GM19328 (cell line): ENCODE measurements around the gene SLC35D3.
"Not testable (repeated sequence)": the region's sequence is repeated elsewhere in the genome, so short reads cannot be mapped to it uniquely, and the experiment has no call there.

Experiments
- ATAC-seq: cut with Tn5 transposase; IDR thresholded peaks from one replicate; pipeline ENCODE4 v1.9.1; 2021; ENCODE audit warnings: mild to moderate bottlenecking, moderate library complexity; ENCODE audit not compliant: unreplicated experiment

SLC35D3 gene

GRCh38 chr6:136923116-136923953, 1.2 kb downstream of the SLC35D3 start:
- ATAC-seq: no peak

- ATAC-seq: no peak
Measured at GRCh38 chr6:136923954-136924673, 2.0 kb downstream of the SLC35D3 start.

DNA sequence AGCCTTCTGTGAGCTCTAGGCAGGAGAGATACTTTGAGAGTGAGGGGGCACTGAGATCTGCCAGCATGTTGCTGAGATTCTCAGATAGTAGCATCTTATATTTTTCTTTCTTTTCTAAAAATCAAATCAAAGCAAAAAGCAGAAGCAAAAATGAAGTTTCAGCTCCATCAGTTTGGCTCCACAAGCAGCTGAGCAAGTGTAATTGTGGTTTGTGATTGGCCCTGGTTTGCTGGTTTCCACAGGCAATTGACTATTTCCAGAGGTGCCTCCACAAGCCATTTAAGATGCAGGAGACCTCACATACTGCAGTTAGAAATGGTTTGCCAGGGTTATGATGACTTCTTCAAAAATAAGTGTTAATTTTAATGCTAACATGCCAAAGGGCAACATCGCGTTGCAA, 4.3 kb downstream of the SLC35D3 start:
- no peak for ATAC-seq

GRCh38 chr6:136927292-136927691, 5.2 kb downstream of the SLC35D3 start:
- no peak for ATAC-seq

DNA sequence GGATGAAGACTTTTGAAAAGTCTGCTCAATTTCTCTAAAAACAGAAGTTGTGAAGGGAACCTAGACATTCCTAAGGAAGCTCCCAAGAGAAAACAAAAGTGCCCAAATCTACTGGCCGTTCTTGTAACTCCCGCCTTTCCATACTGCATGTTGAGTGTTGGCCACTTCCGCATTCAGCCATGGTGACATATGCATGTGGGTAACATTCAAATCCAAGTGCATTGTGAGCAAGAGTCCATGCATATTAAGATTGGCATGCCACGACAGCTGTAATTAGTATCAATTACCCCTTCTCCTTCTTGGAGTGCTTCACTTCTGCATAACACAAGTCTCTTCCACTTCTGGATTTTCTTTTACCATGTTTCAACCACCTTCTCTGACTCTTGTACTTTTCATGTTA, 8.4 kb downstream of the SLC35D3 start:
- no peak for ATAC-seq

DNA sequence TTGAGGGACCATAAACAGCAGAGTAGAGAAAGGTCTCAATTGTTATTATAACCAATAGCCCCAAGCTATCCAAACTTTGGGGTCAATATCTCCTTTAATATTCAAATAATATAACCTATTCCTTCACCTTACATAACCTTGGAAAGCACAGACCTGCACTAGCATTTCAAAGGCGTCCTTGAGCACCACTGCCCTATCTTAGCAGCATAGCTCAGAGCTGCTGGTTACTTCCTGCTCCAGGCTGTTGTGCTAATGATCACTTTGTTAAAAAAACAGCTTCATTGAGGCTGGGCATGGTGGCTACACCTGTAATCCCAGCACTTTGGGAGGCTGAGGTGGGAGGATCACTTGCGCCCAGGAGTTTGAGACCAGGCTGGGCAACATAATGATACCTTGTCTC, 10.5 kb downstream of the SLC35D3 start:
- no peak for ATAC-seq

GRCh38 chr6:136945072-136945471, 23.0 kb downstream of the SLC35D3 start:
- ATAC-seq: no peak

- ATAC-seq: no peak
Measured at GRCh38 chr6:136945711-136946121, 23.6 kb downstream of the SLC35D3 start.

- ATAC-seq: no peak
Measured at GRCh38 chr6:136947037-136947436, 24.9 kb downstream of the SLC35D3 start.

DNA sequence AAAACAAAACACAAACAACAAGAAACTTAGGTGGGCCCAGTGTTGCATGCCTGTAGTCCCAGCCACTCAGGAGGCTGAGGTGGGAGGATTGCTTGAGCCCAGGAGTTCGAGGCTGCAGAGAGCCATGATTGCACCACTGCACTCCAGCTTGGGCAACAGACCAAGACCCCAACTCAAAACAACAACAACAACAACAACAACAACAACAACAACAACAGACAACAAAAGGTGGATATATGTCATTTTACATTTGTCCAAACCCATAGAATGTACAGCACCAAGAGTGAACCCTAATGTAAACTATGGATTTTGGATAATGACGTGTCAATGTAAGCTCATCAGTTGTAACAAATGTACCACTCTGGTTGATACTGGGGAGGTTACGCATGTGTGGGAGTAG, 27.9 kb downstream of the SLC35D3 start:
- not testable (repeated sequence) for ATAC-seq

DNA sequence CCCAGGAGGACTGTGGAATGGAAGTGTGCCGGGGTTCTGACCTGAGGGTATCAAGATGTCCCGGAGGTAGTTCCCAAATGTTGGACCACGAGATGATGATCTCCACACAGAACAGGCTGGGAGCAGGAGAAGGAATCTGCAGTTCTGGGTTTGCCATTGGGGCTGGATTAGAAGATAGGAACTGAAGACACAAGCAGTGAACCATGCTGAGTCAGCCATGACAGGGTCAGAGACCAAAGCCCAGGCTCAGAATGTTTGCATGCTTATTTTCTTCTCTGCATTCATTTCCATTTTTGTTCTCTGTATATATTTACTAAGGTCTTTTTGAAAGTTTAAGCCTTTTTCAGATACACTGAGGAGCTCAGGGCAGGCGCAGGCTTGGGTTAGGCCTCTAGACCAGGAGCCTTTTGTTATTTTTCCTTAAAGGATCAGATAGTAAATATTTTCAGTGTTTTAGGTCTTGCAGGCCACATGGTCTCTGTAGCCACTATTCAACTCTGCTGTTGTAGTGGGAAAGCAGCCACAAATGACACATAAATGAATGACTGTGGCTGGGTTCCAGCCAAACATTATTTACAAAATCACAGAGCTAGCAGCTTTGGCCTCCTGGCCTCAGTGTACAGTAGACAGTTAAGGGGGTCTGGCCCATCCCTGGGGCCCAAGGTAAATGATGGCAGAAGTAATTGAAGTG, 28.5 kb downstream of the SLC35D3 start:
- ATAC-seq: no peak

- no peak for ATAC-seq
Measured at GRCh38 chr6:136952714-136953260, 30.7 kb downstream of the SLC35D3 start.

DNA sequence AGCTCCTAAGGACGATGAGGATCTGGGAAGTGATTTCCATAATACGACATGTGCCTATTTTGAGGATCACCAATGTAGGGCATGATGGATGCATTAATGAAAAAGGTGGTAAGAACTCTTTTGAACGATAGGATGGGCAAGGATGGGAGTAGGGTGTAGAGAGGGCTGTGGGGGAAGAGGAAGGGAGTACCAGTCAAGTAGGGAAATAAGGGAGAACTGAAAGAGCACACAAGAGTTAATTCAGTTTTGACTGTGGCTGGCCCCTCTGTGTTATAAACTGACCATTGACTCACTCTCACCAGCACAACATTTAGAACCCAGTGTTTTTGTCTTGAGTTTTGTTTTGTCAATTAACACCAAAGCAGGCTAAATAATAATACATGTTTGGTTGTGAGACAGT, 33.0 kb downstream of the SLC35D3 start:
- no peak for ATAC-seq

GRCh38 chr6:136956590-136957544, 34.8 kb downstream of the SLC35D3 start:
- no peak for ATAC-seq

- no peak for ATAC-seq
Measured at GRCh38 chr6:136958168-136958567, 36.1 kb downstream of the SLC35D3 start.

DNA sequence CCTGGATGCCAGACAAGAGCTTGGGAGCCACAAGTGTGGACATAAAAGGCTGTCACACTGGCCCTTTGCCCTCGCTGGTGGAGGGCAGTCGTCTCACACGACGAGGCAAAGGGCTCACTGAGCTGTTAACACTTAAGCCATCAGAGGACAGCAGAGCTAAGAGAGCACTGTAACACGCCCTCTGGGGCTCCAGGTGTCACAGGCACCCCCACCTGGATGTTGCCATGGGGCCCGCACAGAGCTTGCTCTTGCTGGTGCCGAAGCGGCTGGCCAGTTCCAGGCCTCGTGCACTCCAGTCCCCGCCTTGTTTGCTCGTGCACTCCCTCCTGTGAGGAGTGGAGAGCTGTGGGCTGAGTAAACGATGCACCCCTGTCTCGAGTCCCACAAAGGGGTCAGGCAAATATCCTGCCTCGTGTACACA, 37.4 kb downstream of the SLC35D3 start:
- ATAC-seq: no peak

DNA sequence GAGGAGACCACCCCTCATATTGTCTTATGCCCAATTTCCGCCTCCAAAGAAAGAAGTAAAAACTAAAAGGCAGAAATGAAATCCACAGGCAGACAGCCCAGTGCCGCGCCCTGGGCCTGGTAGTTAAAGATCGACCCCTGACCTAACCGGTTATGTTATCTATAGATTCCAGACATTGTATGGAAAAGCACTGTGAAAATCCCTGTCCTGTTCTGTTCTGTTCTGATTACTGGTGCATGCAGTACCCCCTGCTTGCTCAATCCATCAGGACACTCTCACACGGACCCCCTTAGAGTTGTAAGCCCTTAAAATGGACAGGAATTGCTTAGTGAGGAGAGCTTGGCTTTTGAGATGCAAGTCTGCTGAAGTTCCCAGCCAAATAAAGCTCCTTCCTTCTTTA, 37.8 kb downstream of the SLC35D3 start:
- not testable (repeated sequence) for ATAC-seq

- no peak for ATAC-seq
Measured at GRCh38 chr6:136960781-136961180, 38.7 kb downstream of the SLC35D3 start.

- ATAC-seq: no peak
Measured at GRCh38 chr6:136961848-136962247, 39.7 kb downstream of the SLC35D3 start.

GRCh38 chr6:136962661-136963060, 40.6 kb downstream of the SLC35D3 start:
- no peak for ATAC-seq
